ENCODE measurements around the gene OLFM3.

OLFM3 gene

DNA sequence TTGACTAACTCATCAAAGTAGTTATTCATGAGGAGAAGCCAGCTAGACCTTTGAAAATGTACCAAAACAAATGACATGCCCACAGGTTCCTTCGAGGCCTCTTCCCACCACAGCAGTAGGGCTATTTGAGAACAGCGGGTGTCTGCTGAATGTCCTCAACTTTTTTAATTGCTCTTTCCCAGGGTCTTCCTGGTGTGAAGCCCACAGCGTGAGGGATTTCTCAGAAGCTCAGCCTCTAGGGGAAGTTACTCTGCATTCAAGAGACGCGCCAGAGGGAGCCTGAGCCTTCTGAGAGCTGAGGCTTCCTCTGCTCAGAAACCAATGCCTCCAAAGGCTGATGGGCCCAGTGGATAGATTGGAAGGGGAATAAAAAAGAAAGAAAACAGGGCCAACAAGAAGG lies 153.6 kb downstream of the OLFM3 start:
- DNase-seq = no peak

GRCh38 chr1:101841824-101842223 lies 154.9 kb downstream of the OLFM3 start:
- DNase-seq = no peak

DNA sequence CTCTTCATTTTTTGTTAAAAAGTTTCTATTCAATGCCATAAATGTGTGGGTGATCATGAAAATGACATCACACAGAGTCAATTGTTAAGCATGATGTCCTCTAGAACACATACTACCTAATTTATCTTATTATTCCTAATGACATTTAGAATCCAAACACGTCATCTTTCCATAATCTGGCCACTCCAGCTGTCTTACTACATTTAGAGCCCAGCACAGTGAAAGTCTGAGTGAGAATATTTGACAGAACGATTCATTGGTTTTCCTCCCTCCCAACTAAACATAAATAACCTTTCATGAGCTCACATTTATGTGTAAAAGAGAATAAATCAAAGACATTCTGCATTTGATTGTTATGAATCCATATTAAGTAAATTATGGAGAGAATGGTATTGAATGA lies 160.7 kb downstream of the OLFM3 start:
- DNase-seq = no peak

- DNase-seq = no peak
Observed at GRCh38 chr1:101833312-101833711, 163.4 kb downstream of the OLFM3 start.

GRCh38 chr1:101826416-101826815 lies 170.3 kb downstream of the OLFM3 start:
- no peak for DNase-seq

- DNase-seq = peak; percentile 59
Observed at GRCh38 chr1:101820071-101820470, 176.7 kb downstream of the OLFM3 start.

GRCh38 chr1:101816262-101816661 lies 180.5 kb downstream of the OLFM3 start:
- DNase-seq = no peak

DNA sequence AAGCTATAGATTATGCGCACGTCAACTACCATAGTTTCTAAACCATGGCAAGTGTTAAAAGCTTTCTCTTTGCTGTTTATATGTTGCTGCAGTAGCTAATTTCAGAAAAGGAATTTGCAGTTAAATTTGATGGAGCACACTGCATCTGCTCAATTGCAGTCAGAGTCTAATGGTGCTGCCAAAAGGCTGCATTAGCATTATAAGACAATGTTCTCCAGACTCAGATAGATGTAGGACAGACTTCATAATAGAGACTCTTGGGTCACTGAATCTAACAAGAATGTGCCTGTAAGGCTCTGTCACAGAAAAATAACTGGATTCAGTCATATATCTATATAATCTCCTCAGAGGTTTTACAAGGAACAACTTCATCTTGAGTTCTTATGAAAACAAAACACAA lies 198.3 kb downstream of the OLFM3 start:
- no peak for DNase-seq

DNA sequence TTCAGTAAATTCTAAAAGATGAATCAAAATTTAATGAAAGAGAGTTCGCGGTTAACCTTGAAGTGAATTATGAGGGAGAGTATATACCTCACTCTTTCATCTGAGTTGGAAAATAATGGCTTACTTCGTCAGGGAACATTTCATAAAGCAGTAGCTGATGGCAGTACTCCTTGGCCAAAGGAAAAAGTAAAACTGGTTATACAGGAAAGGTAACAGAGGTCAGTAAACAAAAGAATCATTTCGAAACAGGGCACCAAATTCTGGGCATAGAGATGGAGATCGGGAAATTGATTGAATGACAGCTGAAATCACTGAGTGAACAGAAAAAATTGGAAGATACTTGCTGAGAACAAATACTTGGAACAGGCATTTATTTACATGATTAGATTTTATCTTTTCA lies 199.0 kb downstream of the OLFM3 start:
- DNase-seq = no peak

DNA sequence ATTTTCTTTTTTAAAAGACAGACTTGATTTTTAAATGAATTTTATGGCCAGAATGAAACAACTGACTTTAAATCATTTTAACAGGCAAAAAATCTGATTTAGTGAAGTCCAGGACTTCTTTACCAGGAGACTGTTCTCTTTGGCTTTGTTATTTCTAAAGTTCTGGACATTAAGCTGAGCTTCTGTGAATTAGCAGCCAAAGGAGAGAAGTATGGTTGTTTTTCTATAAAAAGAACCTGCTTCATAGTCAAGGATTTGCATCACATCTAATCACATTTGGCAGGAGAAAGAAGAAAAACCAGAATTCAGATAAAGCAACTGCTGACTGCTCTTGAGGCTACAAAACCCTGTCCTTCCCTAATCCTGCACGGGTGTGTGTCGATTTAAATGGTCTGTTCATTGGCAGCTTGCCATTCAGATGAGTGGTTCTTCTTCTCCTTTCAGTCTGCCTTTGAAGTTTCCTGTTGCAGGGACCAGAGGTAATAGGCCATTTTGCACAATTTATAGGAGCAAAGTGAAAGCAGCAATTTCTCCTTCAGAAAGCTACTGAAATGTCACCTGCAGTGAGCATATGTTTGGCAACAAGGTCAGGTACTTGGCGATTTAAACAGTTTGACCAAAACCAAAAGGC lies 215.4 kb downstream of the OLFM3 start:
- peak; percentile 85 for DNase-seq

DNA sequence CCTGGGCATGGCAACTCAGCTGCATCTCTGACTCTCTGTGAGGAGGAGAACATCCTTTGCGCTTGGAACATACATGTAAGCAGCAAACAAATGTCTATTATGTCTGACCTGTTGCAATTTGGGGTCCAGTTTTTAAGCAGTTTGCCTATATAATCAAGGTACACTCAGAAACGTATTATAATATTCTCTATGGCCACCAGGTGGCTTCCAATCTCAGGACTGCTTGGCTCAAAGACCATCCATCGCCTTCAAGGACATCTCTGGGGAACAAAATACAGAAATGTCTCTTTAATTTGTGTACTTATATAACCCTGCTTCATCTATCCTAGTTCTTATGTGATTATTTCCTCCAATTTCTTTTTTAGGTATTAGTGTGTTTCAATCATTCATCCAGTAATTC lies 227.2 kb downstream of the OLFM3 start:
- peak; percentile 57 for DNase-seq

- no peak for DNase-seq
Observed at GRCh38 chr1:101757985-101758384, 238.7 kb downstream of the OLFM3 start.

DNA sequence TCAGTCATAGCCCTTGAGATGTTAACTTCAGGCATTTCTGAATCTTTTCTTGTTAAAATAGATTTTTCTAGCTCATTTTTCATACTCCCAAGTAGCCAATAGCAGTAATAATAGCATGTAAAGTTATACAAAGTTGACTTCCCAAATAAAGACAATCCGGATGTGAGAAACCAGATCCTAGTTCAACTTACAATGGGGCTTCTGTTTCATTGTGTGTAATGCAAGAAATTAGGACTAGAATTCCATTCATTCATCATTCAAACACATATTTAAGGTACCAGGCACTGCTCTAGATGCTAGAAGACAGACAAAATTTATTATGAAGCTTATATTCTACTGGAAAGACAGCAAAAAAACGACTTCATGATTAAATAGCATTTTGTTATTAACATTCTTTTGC lies 240.3 kb downstream of the OLFM3 start:
- DNase-seq = no peak
